Measurements from ENCODE around the gene IMPG2.

IMPG2 gene

GRCh38 chr3:101235048-101235447 lies 85.3 kb downstream of the IMPG2 start:
- Mint-ChIP-seq H3K27me3 (no peaks in the 10 kb centered on the region), H3K36me3 (ENCODE audit: low read depth) (no peaks in the 10 kb centered on the region), H3K27ac (no peak overlapping the region), H3K9me3 (no peaks in the 10 kb centered on the region), H3K4me3 (no peak overlapping the region), H3K4me1 (ENCODE audit: low read depth) (no peaks in the 10 kb centered on the region)
- no peak for DNase-seq

- Mint-ChIP-seq H3K36me3 (ENCODE audit: low read depth) (no peaks in the 10 kb centered on the region), H3K9me3 (no peaks in the 10 kb centered on the region)
Observed at GRCh38 chr3:101230618-101231017, 89.8 kb downstream of the IMPG2 start.

GRCh38 chr3:101229681-101230080 lies 90.7 kb downstream of the IMPG2 start:
- Mint-ChIP-seq H3K27ac (no peak overlapping the region), H3K27me3 (no peaks in the 10 kb centered on the region), H3K9me3 (no peaks in the 10 kb centered on the region), H3K4me1 (ENCODE audit: low read depth) (no peaks in the 10 kb centered on the region), H3K36me3 (ENCODE audit: low read depth) (no peaks in the 10 kb centered on the region), H3K4me3 (no peak overlapping the region)
- no peak for DNase-seq

More at GRCh38 chr3:101230618-101231017, 89.8 kb downstream of the IMPG2 start:
- Mint-ChIP-seq H3K27ac (no peak overlapping the region), H3K4me1 (ENCODE audit: low read depth) (no peaks in the 10 kb centered on the region), H3K4me3 (no peak overlapping the region), H3K27me3 (no peaks in the 10 kb centered on the region)
- DNase-seq: no peak

GRCh38 chr3:101228441-101228840 lies 91.9 kb downstream of the IMPG2 start:
- no peak for DNase-seq
- H3K27ac Mint-ChIP-seq: no peak overlapping the region
- H3K9me3 Mint-ChIP-seq: no peaks in the 10 kb centered on the region
- no peaks in the 10 kb centered on the region for H3K27me3 Mint-ChIP-seq
- no peaks in the 10 kb centered on the region for H3K4me1 Mint-ChIP-seq (ENCODE audit: low read depth)
- H3K36me3 Mint-ChIP-seq (ENCODE audit: low read depth): no peaks in the 10 kb centered on the region
- no peak overlapping the region for H3K4me3 Mint-ChIP-seq

GRCh38 chr3:101224739-101225138 lies 95.6 kb downstream of the IMPG2 start:
- no peak for DNase-seq
- no peak overlapping the region for H3K27ac Mint-ChIP-seq
- H3K27me3 Mint-ChIP-seq: no peaks in the 10 kb centered on the region
- H3K36me3 Mint-ChIP-seq (ENCODE audit: low read depth): no peaks in the 10 kb centered on the region
- H3K9me3 Mint-ChIP-seq: no peaks in the 10 kb centered on the region
- H3K4me3 Mint-ChIP-seq: no peak overlapping the region
- peaks cover 11% of the 10 kb centered on the region for H3K4me1 Mint-ChIP-seq (ENCODE audit: low read depth)

GRCh38 chr3:101223016-101223415 lies 97.4 kb downstream of the IMPG2 start:
- H3K9me3 Mint-ChIP-seq: no peaks in the 10 kb centered on the region
- DNase-seq: no peak
- H3K27ac Mint-ChIP-seq: no peak overlapping the region
- H3K4me1 Mint-ChIP-seq (ENCODE audit: low read depth): peaks cover 17% of the 10 kb centered on the region
- H3K27me3 Mint-ChIP-seq: no peaks in the 10 kb centered on the region
- no peak overlapping the region for H3K4me3 Mint-ChIP-seq
- H3K36me3 Mint-ChIP-seq (ENCODE audit: low read depth): no peaks in the 10 kb centered on the region

GRCh38 chr3:101219842-101220560 lies 100.4 kb downstream of the IMPG2 start:
- H3K4me3 Mint-ChIP-seq: no peak overlapping the region
- no peak for DNase-seq
- H3K27ac Mint-ChIP-seq: peak overlapping the region; percentile 63
- no peaks in the 10 kb centered on the region for H3K36me3 Mint-ChIP-seq (ENCODE audit: low read depth)
- no peaks in the 10 kb centered on the region for H3K27me3 Mint-ChIP-seq
- H3K4me1 Mint-ChIP-seq (ENCODE audit: low read depth): peaks cover 25% of the 10 kb centered on the region
- H3K9me3 Mint-ChIP-seq: no peaks in the 10 kb centered on the region

GRCh38 chr3:101217472-101218245 lies 102.7 kb downstream of the IMPG2 start:
- peaks cover 25% of the 10 kb centered on the region for H3K4me1 Mint-ChIP-seq (ENCODE audit: low read depth)
- peak overlapping the region; percentile 61 for H3K27ac Mint-ChIP-seq
- peaks cover 6% of the 10 kb centered on the region for H3K9me3 Mint-ChIP-seq
- no peaks in the 10 kb centered on the region for H3K27me3 Mint-ChIP-seq
- no peaks in the 10 kb centered on the region for H3K36me3 Mint-ChIP-seq (ENCODE audit: low read depth)
- no peak overlapping the region for H3K4me3 Mint-ChIP-seq
- DNase-seq: no peak

GRCh38 chr3:101216710-101217465 lies 103.5 kb downstream of the IMPG2 start:
- H3K27ac Mint-ChIP-seq: peak overlapping the region; percentile 61
- no peak for DNase-seq
- no peaks in the 10 kb centered on the region for H3K36me3 Mint-ChIP-seq (ENCODE audit: low read depth)
- H3K4me3 Mint-ChIP-seq: no peak overlapping the region
- H3K27me3 Mint-ChIP-seq: no peaks in the 10 kb centered on the region
- peaks cover 6% of the 10 kb centered on the region for H3K9me3 Mint-ChIP-seq
- peaks cover 25% of the 10 kb centered on the region for H3K4me1 Mint-ChIP-seq (ENCODE audit: low read depth)

GRCh38 chr3:101212730-101213129 lies 107.6 kb downstream of the IMPG2 start:
- H3K4me1 Mint-ChIP-seq (ENCODE audit: low read depth): peaks cover 7% of the 10 kb centered on the region
- H3K4me3 Mint-ChIP-seq: no peak overlapping the region
- H3K9me3 Mint-ChIP-seq: peaks cover 6% of the 10 kb centered on the region

GRCh38 chr3:101204246-101204645 lies 116.1 kb downstream of the IMPG2 start:
- Mint-ChIP-seq H3K36me3 (ENCODE audit: low read depth) (no peaks in the 10 kb centered on the region), H3K4me1 (ENCODE audit: low read depth) (no peaks in the 10 kb centered on the region), H3K9me3 (no peaks in the 10 kb centered on the region), H3K4me3 (no peak overlapping the region), H3K27me3 (peaks cover 61% of the 10 kb centered on the region), H3K27ac (no peak overlapping the region)
- no peak for DNase-seq

More at GRCh38 chr3:101212730-101213129, 107.6 kb downstream of the IMPG2 start:
- H3K27me3 Mint-ChIP-seq: peaks cover 8% of the 10 kb centered on the region
- H3K27ac Mint-ChIP-seq: no peak overlapping the region
- no peaks in the 10 kb centered on the region for H3K36me3 Mint-ChIP-seq (ENCODE audit: low read depth)
- DNase-seq: no peak

- Mint-ChIP-seq H3K9me3 (no peaks in the 10 kb centered on the region), H3K4me1 (ENCODE audit: low read depth) (no peaks in the 10 kb centered on the region), H3K4me3 (no peak overlapping the region), H3K36me3 (ENCODE audit: low read depth) (no peaks in the 10 kb centered on the region), H3K27me3 (peaks cover 57% of the 10 kb centered on the region), H3K27ac (no peak overlapping the region)
- no peak for DNase-seq
Observed at GRCh38 chr3:101203411-101203810, 117.0 kb downstream of the IMPG2 start.

GRCh38 chr3:101202640-101203039 lies 117.7 kb downstream of the IMPG2 start:
- Mint-ChIP-seq H3K9me3 (no peaks in the 10 kb centered on the region), H3K36me3 (ENCODE audit: low read depth) (no peaks in the 10 kb centered on the region), H3K4me1 (ENCODE audit: low read depth) (no peaks in the 10 kb centered on the region), H3K4me3 (no peak overlapping the region), H3K27me3 (peaks cover 53% of the 10 kb centered on the region), H3K27ac (no peak overlapping the region)
- DNase-seq: no peak

GRCh38 chr3:101200461-101200860 lies 119.9 kb downstream of the IMPG2 start:
- H3K27ac Mint-ChIP-seq: no peak overlapping the region

More at GRCh38 chr3:101200461-101200860, 119.9 kb downstream of the IMPG2 start:
- H3K4me1 Mint-ChIP-seq (ENCODE audit: low read depth): peaks cover 2% of the 10 kb centered on the region
- peaks cover 53% of the 10 kb centered on the region for H3K27me3 Mint-ChIP-seq
- no peaks in the 10 kb centered on the region for H3K36me3 Mint-ChIP-seq (ENCODE audit: low read depth)
- DNase-seq: no peak
- no peak overlapping the region for H3K4me3 Mint-ChIP-seq
- H3K9me3 Mint-ChIP-seq: no peaks in the 10 kb centered on the region

Data from activated T-cell treated with anti-CD3 and anti-CD28 coated beads, Interleukin-2, amount 50 U/mL, for 24 hours (primary cell).